Ishikawa (cell line): ENCODE data around the gene NDUFA9.

Experiments
- CEBPB ChIP-seq: IDR thresholded peaks from 2 replicates; pipeline ENCODE4 v1.6.1; 2012
- CREB1 ChIP-seq: IDR thresholded peaks from 2 replicates; pipeline ENCODE4 v1.6.1; 2012; ENCODE audit warnings: low read depth
- EGR1 ChIP-seq: IDR thresholded peaks from 2 replicates; pipeline ENCODE4 v1.6.1; 2012
- EP300 ChIP-seq: IDR thresholded peaks from 2 replicates; pipeline ENCODE4 v1.6.1; 2012; ENCODE audit warnings: borderline replicate concordance
- FOXM1 ChIP-seq: IDR thresholded peaks from 2 replicates; pipeline ENCODE4 v1.6.1; 2012; ENCODE audit warnings: low read depth, borderline replicate concordance
- MAX ChIP-seq: IDR thresholded peaks from 2 replicates; pipeline ENCODE4 v1.6.1; 2012
- NFIC ChIP-seq: IDR thresholded peaks from 2 replicates; pipeline ENCODE4 v1.6.1; 2012
- RAD21 ChIP-seq: IDR thresholded peaks from 2 replicates; pipeline ENCODE4 v1.6.1; 2012; ENCODE audit warnings: low read depth
- TAF1 ChIP-seq: IDR thresholded peaks from 2 replicates; pipeline ENCODE4 v1.6.1; 2012; ENCODE audit warnings: low read depth, mild to moderate bottlenecking
- TCF12 ChIP-seq: IDR thresholded peaks from 2 replicates; pipeline ENCODE4 v1.6.1; 2012; ENCODE audit warnings: low read depth
- TEAD4 ChIP-seq: IDR thresholded peaks from 2 replicates; pipeline ENCODE4 v1.6.1; 2012
- YY1 ChIP-seq: IDR thresholded peaks from 2 replicates; pipeline ENCODE4 v1.6.1; 2012; ENCODE audit warnings: low read depth
- ZBTB7A ChIP-seq: IDR thresholded peaks from 2 replicates; pipeline ENCODE4 v1.6.1; 2012; ENCODE audit warnings: low read depth
- TF ChIP-seq, protein P1 (sequence below): IDR thresholded peaks from 2 replicates; pipeline ENCODE4 v1.6.1; 2012; ENCODE audit warnings: low read depth, mild to moderate bottlenecking
- TF ChIP-seq, protein P2 (sequence below): IDR thresholded peaks from 2 replicates; pipeline ENCODE4 v1.6.1; 2012

The NDUFA9 gene

DNA sequence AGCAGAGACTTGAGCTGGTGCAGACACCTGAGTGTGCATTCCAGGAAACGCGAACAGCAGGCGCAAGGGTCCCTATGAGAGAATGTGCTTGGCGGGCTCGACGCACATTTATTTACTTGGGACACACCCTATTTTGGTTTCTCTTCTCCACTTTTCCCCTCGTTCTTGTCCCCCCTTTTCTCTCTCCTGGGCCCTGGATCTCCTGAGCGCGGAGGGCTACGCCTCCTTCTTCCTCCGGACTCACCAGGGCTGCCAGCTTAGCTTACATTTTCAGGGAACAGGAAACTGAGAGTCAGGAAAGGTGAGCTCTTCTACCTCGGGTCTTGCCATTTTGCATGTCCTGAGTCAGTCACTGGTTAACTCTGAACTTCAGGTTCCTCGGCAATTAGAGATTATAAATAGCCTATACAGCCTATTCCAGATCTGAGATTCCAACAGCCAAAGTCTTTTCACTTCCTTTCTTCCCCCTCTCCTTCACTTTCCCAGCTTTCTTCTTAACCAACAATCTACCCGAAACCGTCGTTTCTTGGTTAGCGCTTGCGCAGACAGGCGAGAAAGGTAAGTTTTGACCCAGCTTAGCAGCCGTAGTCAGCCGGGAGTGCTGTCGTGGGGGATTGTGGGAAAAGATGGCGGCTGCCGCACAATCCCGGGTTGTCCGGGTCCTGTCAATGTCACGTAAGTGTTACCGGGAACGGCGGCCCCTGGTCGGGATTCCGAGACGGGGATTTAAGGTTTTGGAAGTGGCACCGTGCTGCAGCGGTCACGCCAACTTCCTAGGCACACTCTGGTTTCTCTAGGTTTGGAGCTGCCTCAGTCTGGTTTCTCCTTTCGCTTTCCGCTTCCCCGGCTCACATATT is at the start of gene NDUFA9, which contains the start of gene AKAP3:
NDUFA9 (plus strand) TSS at position 614 of the 857 bp plus-strand sequence; CDS start at position 627, 13 bp downstream.
AKAP3 (minus strand) TSS at position 551 of the 857 bp plus-strand sequence. CDS start 10,855 bp downstream, outside the sequence.
- TF ChIP-seq TCF12 (peak; percentile 80; the same call in 1 of the 2 replicates), YY1 (peak; percentile 99), TAF1 (peak; percentile 98), CEBPB (no peak), CREB1 (0 out of 2 replicates have a peak, but pooled peaks have one; percentile 21), EP300 (no peak; the same call in 1 of the 2 replicates), MAX (peak; percentile 49), TEAD4 (peak; percentile 51; the same call in 1 of the 2 replicates), NFIC (no peak; the same call in 1 of the 2 replicates), EGR1 (no peak; the same call in 1 of the 2 replicates), ZBTB7A (no peak)
- TF ChIP-seq, protein P1, sequence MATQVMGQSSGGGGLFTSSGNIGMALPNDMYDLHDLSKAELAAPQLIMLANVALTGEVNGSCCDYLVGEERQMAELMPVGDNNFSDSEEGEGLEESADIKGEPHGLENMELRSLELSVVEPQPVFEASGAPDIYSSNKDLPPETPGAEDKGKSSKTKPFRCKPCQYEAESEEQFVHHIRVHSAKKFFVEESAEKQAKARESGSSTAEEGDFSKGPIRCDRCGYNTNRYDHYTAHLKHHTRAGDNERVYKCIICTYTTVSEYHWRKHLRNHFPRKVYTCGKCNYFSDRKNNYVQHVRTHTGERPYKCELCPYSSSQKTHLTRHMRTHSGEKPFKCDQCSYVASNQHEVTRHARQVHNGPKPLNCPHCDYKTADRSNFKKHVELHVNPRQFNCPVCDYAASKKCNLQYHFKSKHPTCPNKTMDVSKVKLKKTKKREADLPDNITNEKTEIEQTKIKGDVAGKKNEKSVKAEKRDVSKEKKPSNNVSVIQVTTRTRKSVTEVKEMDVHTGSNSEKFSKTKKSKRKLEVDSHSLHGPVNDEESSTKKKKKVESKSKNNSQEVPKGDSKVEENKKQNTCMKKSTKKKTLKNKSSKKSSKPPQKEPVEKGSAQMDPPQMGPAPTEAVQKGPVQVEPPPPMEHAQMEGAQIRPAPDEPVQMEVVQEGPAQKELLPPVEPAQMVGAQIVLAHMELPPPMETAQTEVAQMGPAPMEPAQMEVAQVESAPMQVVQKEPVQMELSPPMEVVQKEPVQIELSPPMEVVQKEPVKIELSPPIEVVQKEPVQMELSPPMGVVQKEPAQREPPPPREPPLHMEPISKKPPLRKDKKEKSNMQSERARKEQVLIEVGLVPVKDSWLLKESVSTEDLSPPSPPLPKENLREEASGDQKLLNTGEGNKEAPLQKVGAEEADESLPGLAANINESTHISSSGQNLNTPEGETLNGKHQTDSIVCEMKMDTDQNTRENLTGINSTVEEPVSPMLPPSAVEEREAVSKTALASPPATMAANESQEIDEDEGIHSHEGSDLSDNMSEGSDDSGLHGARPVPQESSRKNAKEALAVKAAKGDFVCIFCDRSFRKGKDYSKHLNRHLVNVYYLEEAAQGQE = 0 out of 2 replicates have a peak, but pooled peaks have one; percentile 20
- TF ChIP-seq, protein P2, sequence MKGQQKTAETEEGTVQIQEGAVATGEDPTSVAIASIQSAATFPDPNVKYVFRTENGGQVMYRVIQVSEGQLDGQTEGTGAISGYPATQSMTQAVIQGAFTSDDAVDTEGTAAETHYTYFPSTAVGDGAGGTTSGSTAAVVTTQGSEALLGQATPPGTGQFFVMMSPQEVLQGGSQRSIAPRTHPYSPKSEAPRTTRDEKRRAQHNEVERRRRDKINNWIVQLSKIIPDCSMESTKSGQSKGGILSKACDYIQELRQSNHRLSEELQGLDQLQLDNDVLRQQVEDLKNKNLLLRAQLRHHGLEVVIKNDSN = peak; percentile 87

DNA sequence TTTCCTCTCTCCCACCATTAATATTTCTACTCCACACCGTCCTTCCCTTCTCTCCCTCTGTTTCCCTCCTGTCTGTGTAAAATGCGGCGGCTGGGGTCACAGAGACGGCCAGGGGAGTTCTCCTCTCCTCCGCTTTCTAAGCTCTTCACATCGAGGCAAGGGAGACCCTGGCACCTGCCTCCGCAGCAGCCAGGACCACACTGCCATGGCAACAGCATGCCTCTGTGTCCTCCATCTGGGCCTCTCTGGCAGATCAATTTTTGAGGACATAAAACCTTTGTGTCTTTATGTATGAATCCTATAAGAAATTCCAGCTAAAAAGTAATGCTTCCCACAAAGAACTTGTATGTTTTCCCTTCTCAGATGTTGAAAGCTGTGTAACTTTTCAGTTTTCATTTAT is 45.5 kb upstream of the NDUFA9 start:
- TF ChIP-seq TEAD4 (no peak), RAD21 (no peak), TCF12 (no peak), NFIC (no peak), EP300 (no peak), ZBTB7A (no peak), CREB1 (no peak), CEBPB (no peak), MAX (no peak), EGR1 (no peak), FOXM1 (no peak), YY1 (no peak), TAF1 (no peak)
- TF ChIP-seq, protein P2 = no peak
- TF ChIP-seq, protein P1 = no peak

GRCh38 chr12:4603946-4604345 is 45.0 kb upstream of the NDUFA9 start:
- no peak for TF ChIP-seq EGR1
- TF ChIP-seq YY1 = no peak
- TF ChIP-seq TEAD4 = no peak
- TF ChIP-seq NFIC = no peak
- TF ChIP-seq RAD21 = no peak
- no peak for TF ChIP-seq CREB1

- TF ChIP-seq, protein P2 = no peak
- TF ChIP-seq EP300 (no peak), MAX (peak; percentile 90), CEBPB (peak; percentile 27; the same call in 1 of the 2 replicates), TAF1 (peak; percentile 57; the same call in 1 of the 2 replicates), RAD21 (peak; percentile 71), YY1 (peak; percentile 33), TCF12 (peak; percentile 57)
Observed at GRCh38 chr12:4604684-4605193, 44.2 kb upstream of the NDUFA9 start.

DNA sequence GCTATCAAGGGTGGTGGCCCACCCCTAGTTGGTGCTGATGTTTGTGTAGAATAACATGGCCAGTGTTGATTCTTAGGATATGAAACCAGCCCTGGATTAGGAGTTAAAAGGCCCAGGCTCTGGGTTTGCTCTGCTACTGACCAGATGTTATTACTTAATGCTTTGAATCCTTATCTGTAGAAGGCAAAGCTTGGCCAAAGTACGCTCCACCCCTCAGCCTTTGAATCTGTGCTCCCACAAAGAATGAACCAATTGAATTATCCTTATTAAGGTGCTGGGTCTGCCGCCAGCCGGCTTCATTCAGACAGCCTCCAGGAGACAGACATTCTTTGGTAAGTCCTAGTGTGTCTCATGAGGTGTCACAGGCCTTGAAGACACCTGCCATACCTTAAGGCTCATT is 41.9 kb upstream of the NDUFA9 start:
- TF ChIP-seq EGR1 (no peak), TCF12 (no peak), ZBTB7A (no peak), MAX (no peak)
